Activated CD4-positive, alpha-beta T cell treated with anti-CD3 and anti-CD28 coated beads, Interleukin-2, amount 10 ng/mL, durations not matched to agents 24 days and 14 days (primary cell): ENCODE results near the gene RUNX2. TPM values are rescaled to one million over a fixed set of nuclear protein-coding genes. Genes with fewer than 3 reads are reported as not detected.

Source experiments
- DNase-seq: peaks from one replicate; pipeline ENCODE4 v3.0.0; 2022
- H3K27ac Mint-ChIP-seq: one replicate; pipeline ENCODE4 v1.8.0; 2022; ENCODE audit warnings: mild to moderate bottlenecking, mixed read lengths
- H3K27me3 Mint-ChIP-seq: one replicate; pipeline ENCODE4 v1.8.0; 2022; ENCODE audit warnings: mixed read lengths
- H3K36me3 Mint-ChIP-seq: one replicate; pipeline ENCODE4 v1.8.0; 2022; ENCODE audit warnings: low read depth, mild to moderate bottlenecking, mixed read lengths
- H3K4me1 Mint-ChIP-seq: one replicate; pipeline ENCODE4 v1.8.0; 2021; ENCODE audit warnings: mixed read lengths
- H3K4me3 Mint-ChIP-seq: one replicate; pipeline ENCODE4 v1.8.0; 2022; ENCODE audit warnings: mild to moderate bottlenecking, moderate library complexity, mixed read lengths
- H3K9me3 Mint-ChIP-seq: one replicate; pipeline ENCODE4 v1.8.0; 2021; ENCODE audit warnings: mixed read lengths
- intact Hi-C: fragments of 100-400 bp; cut with micrococcal nuclease; formaldehyde crosslinking; loops from one replicate; pipeline ENCODE4 v1.15.1; 2023
- total RNA-seq: library from RNA; stranded (reverse); gene quantifications from 2 replicates; pipeline ENCODE4 v1.2.3, GENCODE V29; 2022

RUNX2 gene
- total RNA-seq, 1 donor from 2014 or later: 17.1 TPM

DNA sequence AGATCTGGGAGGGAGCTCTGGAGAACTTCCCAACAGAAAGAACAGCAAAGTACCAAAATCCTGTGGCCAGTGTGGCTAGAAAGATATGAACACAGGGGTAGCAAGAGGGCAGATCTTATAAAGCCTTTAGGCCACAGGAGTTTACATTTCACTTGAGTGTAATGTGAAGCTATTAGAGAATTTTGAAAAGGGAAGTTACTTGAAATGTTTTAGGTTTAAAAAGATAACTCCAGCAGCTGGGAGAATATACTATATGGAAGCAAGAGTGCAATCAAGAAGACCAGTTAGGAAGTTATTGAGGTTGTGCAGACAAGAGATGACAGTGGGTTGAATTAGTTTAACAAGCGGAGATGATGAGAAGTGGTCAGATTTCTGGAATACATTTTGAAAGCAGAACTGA lies 41.7 kb downstream of the RUNX2 start:
- Mint-ChIP-seq H3K4me1 (peaks cover 7% of the 10 kb centered on the region), H3K4me3 (no peak overlapping the region), H3K27me3 (no peaks in the 10 kb centered on the region), H3K36me3 (peaks cover 15% of the 10 kb centered on the region), H3K27ac (no peak overlapping the region), H3K9me3 (peaks cover 10% of the 10 kb centered on the region)
- DNase-seq: no peak
- intact Hi-C loops: no loop called here

- intact Hi-C loops: no loop called here
- H3K27ac Mint-ChIP-seq: no peak overlapping the region
These were observed 43.9 kb downstream of the RUNX2 start for GRCh38 chr6:45371924-45372573.

DNA sequence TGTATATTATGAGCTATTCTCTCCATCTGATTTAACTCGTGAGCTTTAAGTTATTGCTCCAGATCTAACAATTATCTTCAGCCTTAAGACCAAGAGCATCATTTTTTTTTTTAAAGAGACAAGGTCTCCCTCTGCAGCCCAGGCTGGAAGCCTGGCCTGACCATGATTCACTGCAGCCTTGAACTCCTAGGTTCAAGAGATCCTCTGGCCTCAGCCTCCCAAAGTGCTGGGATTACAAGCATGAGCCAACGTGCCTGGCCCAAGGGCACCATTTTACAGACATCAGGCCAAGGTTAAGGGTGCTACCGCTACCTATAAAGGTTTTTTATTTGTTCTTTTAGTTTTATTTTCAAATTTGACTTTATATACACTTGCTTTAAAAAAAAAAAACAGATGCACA lies 47.3 kb downstream of the RUNX2 start:
- intact Hi-C loops: loop anchor here (5.0 kb wide), 4 partner anchors 427 to 733 kb away; no protein-coding TSS in a partner anchor
- peak; percentile 55 for DNase-seq
- peaks cover 28% of the 10 kb centered on the region for H3K4me1 Mint-ChIP-seq
- H3K9me3 Mint-ChIP-seq: no peaks in the 10 kb centered on the region
- H3K27ac Mint-ChIP-seq: no peak overlapping the region
- H3K36me3 Mint-ChIP-seq: peaks cover 7% of the 10 kb centered on the region
- H3K27me3 Mint-ChIP-seq: no peaks in the 10 kb centered on the region
- H3K4me3 Mint-ChIP-seq: no peak overlapping the region

More at GRCh38 chr6:45371924-45372573, 43.9 kb downstream of the RUNX2 start:
- Mint-ChIP-seq H3K4me3 (no peak overlapping the region), H3K27me3 (no peaks in the 10 kb centered on the region), H3K4me1 (peaks cover 16% of the 10 kb centered on the region), H3K9me3 (peaks cover 6% of the 10 kb centered on the region), H3K36me3 (peaks cover 10% of the 10 kb centered on the region)
- peak; percentile 43 for DNase-seq

GRCh38 chr6:45376310-45377042 lies 48.3 kb downstream of the RUNX2 start:
- peaks cover 28% of the 10 kb centered on the region for H3K4me1 Mint-ChIP-seq
- intact Hi-C loops: loop anchor here (1.0 to 5.0 kb wide), 12 partner anchors 44 to 734 kb away; no protein-coding TSS in a partner anchor
- H3K36me3 Mint-ChIP-seq: peaks cover 7% of the 10 kb centered on the region
- H3K27me3 Mint-ChIP-seq: no peaks in the 10 kb centered on the region
- H3K4me3 Mint-ChIP-seq: peak overlapping the region; percentile 99
- DNase-seq: no peak
- H3K9me3 Mint-ChIP-seq: no peaks in the 10 kb centered on the region
- peak overlapping the region; percentile 100 for H3K27ac Mint-ChIP-seq

DNA sequence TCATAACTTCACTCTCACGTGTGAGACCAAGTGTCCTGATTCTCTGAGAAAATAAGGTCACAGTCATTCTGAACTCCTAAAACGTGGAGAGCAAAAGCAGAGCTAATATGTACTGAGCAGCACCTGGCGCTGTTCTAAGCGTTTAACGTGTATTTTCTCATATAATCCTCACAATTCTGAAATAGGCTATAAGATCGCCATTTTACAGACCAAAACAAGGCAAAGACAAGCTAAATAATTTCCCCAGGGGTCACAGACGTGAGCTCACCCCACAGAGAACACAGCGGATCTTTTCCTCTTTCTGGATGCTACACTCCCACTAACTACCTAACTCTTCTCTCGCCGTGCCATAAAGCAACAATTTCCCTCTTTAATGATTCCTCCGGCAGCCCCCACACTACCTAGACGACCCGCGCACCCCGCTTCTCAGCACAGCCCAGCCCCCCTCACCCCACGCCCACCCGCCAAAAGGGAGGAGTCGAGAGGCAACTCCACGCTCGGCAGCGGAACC lies 49.0 kb downstream of the RUNX2 start:
- peak overlapping the region; percentile 100 for H3K27ac Mint-ChIP-seq
- intact Hi-C loops: loop anchor here (1.0 to 5.0 kb wide), 12 partner anchors 43 to 735 kb away; no protein-coding TSS in a partner anchor
- peaks cover 7% of the 10 kb centered on the region for H3K36me3 Mint-ChIP-seq
- no peaks in the 10 kb centered on the region for H3K27me3 Mint-ChIP-seq
- no peak for DNase-seq
- H3K9me3 Mint-ChIP-seq: no peaks in the 10 kb centered on the region
- H3K4me3 Mint-ChIP-seq: peak overlapping the region; percentile 99
- H3K4me1 Mint-ChIP-seq: peaks cover 28% of the 10 kb centered on the region

DNA sequence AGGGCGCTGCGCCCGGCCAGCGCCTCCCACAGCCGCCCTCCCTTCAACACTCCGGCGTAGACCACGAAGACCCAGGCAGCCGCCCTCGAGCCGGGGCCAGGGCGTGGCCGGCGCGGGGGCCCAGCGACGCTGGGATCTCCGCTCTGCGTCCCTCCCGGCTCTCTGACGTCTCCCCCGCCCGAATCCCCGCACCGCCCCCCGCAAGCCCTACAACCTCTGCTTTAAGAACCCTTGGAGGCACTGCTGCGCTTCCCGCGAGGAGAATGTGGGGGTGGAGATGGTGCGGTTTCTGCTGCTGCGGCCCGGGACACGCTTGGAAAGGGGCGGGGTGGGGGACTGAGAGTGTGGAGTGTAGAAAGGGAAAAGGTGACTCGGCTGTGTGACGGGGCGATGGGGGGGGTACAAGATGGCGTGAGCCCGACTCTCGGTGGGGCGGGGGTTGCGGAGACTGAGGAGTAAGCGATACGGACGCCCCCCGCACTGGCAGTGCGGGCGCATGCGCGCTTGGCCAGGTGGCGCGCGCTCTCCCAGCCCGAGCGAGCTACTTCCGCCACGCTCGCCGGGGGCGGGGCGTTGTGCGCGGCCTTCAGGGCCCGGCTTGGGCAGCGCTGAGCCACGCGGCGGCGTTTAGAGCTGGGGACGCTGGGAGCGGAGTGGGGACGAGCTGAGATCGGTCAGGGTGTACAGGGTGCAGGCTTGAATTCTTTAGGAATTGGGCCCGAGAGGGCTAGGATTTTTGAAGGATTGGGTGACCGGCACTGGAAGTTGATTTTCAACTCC lies 49.6 kb downstream of the RUNX2 start, which contains the start of gene SUPT3H:
Gene SUPT3H, minus strand, starts transcription at position 381 of the 780 bp plus-strand sequence.
- Mint-ChIP-seq H3K4me1 (peaks cover 25% of the 10 kb centered on the region), H3K4me3 (peak within 1 kb of the TSS; percentile 99), H3K27me3 (no peaks in the 10 kb centered on the region), H3K27ac (peak within 1 kb of the TSS; percentile 100), H3K9me3 (no peaks in the 10 kb centered on the region), H3K36me3 (peaks cover 7% of the 10 kb centered on the region)
- DNase-seq: peak; percentile 97
- intact Hi-C loops: loop anchor here (1.0 to 5.0 kb wide), 13 partner anchors 43 to 735 kb away; no protein-coding TSS in a partner anchor

- intact Hi-C loops: loop anchor here (2.0 to 5.0 kb wide), 5 partner anchors 208 to 736 kb away; no protein-coding TSS in a partner anchor
- DNase-seq: no peak
- H3K27ac Mint-ChIP-seq: peak overlapping the region; percentile 100
- H3K9me3 Mint-ChIP-seq: no peaks in the 10 kb centered on the region
- H3K27me3 Mint-ChIP-seq: no peaks in the 10 kb centered on the region
- peak overlapping the region; percentile 99 for H3K4me3 Mint-ChIP-seq
- H3K36me3 Mint-ChIP-seq: peaks cover 7% of the 10 kb centered on the region
- peaks cover 25% of the 10 kb centered on the region for H3K4me1 Mint-ChIP-seq
These were observed 50.3 kb downstream of the RUNX2 start for GRCh38 chr6:45378334-45378926.

DNA sequence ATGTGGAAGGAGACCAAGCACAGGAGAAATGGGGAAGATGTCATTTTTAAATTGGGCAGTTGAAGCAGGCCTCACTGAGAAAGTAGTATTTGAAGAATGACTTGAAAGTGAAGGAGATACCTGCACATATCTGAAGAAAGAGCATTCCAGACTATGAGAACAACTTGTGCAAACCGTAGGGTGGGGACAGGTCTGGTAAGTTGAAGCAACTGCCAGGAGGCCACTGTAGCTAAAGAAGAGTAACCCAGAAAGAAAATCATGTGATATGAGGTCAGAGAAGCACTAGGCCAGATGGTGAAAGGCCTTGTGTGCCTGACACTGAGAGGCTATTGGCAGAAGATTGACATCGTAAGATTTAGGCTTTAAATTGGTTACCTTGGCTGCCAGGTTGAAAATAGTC lies 54.3 kb downstream of the RUNX2 start:
- H3K27ac Mint-ChIP-seq: no peak overlapping the region
- intact Hi-C loops: no loop called here
- H3K4me3 Mint-ChIP-seq: no peak overlapping the region
- no peaks in the 10 kb centered on the region for H3K27me3 Mint-ChIP-seq
- H3K9me3 Mint-ChIP-seq: peaks cover 7% of the 10 kb centered on the region
- H3K4me1 Mint-ChIP-seq: peaks cover 10% of the 10 kb centered on the region
- H3K36me3 Mint-ChIP-seq: peaks cover 5% of the 10 kb centered on the region
- no peak for DNase-seq

DNA sequence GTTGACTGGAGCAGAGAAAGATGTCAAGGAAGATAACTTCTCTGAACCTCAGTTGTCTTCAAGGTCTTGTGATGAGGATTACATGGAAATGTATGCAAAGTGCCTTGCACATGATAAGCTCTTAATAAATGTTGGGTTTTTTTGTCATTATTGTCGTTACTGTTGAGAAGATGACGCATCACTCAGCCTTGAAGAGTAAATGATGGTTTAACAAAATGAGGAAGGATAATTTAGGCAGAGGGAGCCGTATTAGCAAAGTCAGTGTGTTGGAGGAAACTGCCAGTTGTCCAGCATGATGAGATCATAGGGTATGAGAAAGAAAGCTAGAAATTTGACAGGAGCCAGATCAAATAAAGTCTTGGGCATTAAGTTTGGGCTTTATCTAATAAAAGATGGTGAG lies 58.4 kb downstream of the RUNX2 start:
- intact Hi-C loops: no loop called here
- Mint-ChIP-seq H3K4me3 (no peak overlapping the region), H3K27me3 (no peaks in the 10 kb centered on the region), H3K27ac (no peak overlapping the region), H3K4me1 (peaks cover 3% of the 10 kb centered on the region), H3K36me3 (peaks cover 1% of the 10 kb centered on the region), H3K9me3 (peaks cover 16% of the 10 kb centered on the region)
- no peak for DNase-seq

GRCh38 chr6:45387236-45387635 lies 59.1 kb downstream of the RUNX2 start:
- H3K36me3 Mint-ChIP-seq: peaks cover 2% of the 10 kb centered on the region
- DNase-seq: no peak
- no peaks in the 10 kb centered on the region for H3K27me3 Mint-ChIP-seq
- H3K4me3 Mint-ChIP-seq: no peak overlapping the region
- H3K9me3 Mint-ChIP-seq: peaks cover 16% of the 10 kb centered on the region
- H3K4me1 Mint-ChIP-seq: peaks cover 4% of the 10 kb centered on the region
- no peak overlapping the region for H3K27ac Mint-ChIP-seq
- intact Hi-C loops: no loop called here

GRCh38 chr6:45388328-45388727 lies 60.2 kb downstream of the RUNX2 start:
- Mint-ChIP-seq H3K4me1 (peaks cover 4% of the 10 kb centered on the region), H3K4me3 (no peak overlapping the region), H3K27ac (no peak overlapping the region), H3K9me3 (peaks cover 25% of the 10 kb centered on the region), H3K27me3 (no peaks in the 10 kb centered on the region), H3K36me3 (peaks cover 7% of the 10 kb centered on the region)
- no peak for DNase-seq
- intact Hi-C loops: no loop called here

DNA sequence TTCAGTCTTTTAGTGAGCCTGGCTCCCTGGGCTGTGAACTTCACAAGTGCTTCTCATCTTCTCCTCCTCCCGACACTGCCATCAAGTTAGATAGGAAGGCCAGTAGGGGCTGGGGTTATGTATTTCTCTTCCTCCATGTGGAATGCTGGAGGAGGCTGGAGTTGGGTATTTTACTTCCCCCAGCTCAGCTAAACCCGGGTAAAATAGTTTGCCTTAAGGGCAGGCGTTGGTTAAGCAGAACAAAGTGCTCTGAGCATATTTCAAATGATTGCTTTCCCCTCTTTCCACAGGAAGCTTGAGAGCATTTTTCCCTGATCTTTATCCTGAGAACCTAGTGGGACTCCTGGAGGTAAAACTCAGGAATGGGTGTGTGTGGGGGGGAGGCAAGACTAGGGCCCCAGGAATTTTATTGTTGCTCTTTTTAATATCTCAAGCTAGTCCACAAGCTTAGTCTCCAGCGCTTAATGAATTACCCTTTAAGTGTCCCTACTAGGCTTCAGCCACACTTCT lies 66.5 kb downstream of the RUNX2 start:
- H3K4me3 Mint-ChIP-seq: no peak overlapping the region
- peaks cover 12% of the 10 kb centered on the region for H3K9me3 Mint-ChIP-seq
- H3K27me3 Mint-ChIP-seq: no peaks in the 10 kb centered on the region
- intact Hi-C loops: no loop called here
- no peak for DNase-seq
- peaks cover 13% of the 10 kb centered on the region for H3K4me1 Mint-ChIP-seq
- no peak overlapping the region for H3K27ac Mint-ChIP-seq
- peaks cover 7% of the 10 kb centered on the region for H3K36me3 Mint-ChIP-seq
